H9 (cell line): Measurements from ENCODE around the gene IMP3. TPM values are rescaled to one million over a fixed set of nuclear protein-coding genes. Genes with fewer than 3 reads are reported as not detected.

Experiments
- DNase-seq: peaks from one replicate; pipeline ENCODE4 v3.0.0-alpha.2; 2017
- H2AFZ ChIP-seq: one replicate; pipeline ENCODE4 v1.6.1; 2013; ENCODE audit warnings: mild to moderate bottlenecking, low read length, control low read depth, moderate library complexity
- H2AK5ac ChIP-seq: 2 replicates; pipeline ENCODE4 v1.6.1; 2013; ENCODE audit warnings: low read length, control low read depth, mixed read lengths; ENCODE audit not compliant: insufficient read length
- H2BK120ac ChIP-seq: one replicate; pipeline ENCODE4 v1.6.1; 2013; ENCODE audit warnings: low read depth, mild to moderate bottlenecking, low read length, control low read depth, inconsistent platforms; ENCODE audit not compliant: poor library complexity, severe bottlenecking
- H2BK12ac ChIP-seq: 2 replicates; pipeline ENCODE4 v1.6.1; 2013; ENCODE audit warnings: low read length, control low read depth, mixed read lengths, low read depth; ENCODE audit not compliant: insufficient read length
- H2BK15ac ChIP-seq: 2 replicates; pipeline ENCODE4 v1.6.1; 2013; ENCODE audit warnings: low read depth, low read length, control low read depth
- H2BK20ac ChIP-seq: one replicate; pipeline ENCODE4 v1.6.1; 2013; ENCODE audit warnings: low read depth, mild to moderate bottlenecking, low read length, control low read depth, inconsistent platforms; ENCODE audit not compliant: poor library complexity, severe bottlenecking
- H2BK5ac ChIP-seq: 2 replicates; pipeline ENCODE4 v1.6.1; 2013; ENCODE audit warnings: low read length, control low read depth, mixed read lengths; ENCODE audit not compliant: insufficient read length
- H3K14ac ChIP-seq: 2 replicates; pipeline ENCODE4 v1.6.1; 2013; ENCODE audit warnings: low read length, control low read depth; ENCODE audit not compliant: insufficient read depth
- H3K18ac ChIP-seq: 2 replicates; pipeline ENCODE4 v1.6.1; 2013; ENCODE audit warnings: low read depth, mild to moderate bottlenecking, mixed read lengths, low read length, control low read depth; ENCODE audit not compliant: insufficient read length
- H3K23ac ChIP-seq: 2 replicates; pipeline ENCODE4 v1.6.1; 2013; ENCODE audit warnings: low read length, control low read depth, mixed read lengths, low read depth; ENCODE audit not compliant: insufficient read length
- H3K23me2 ChIP-seq: 2 replicates; pipeline ENCODE4 v1.6.1; 2013; ENCODE audit warnings: low read depth, mild to moderate bottlenecking, mixed read lengths, low read length, control low read depth; ENCODE audit not compliant: insufficient read length, poor library complexity, severe bottlenecking
- H3K27ac ChIP-seq: 2 replicates; pipeline ENCODE4 v1.5.1; 2013; ENCODE audit warnings: low read length, control low read depth, mixed read lengths, low read depth; ENCODE audit not compliant: insufficient read length
- H3K27me3 ChIP-seq: 2 replicates; pipeline ENCODE4 v1.6.1; 2013; ENCODE audit warnings: low read length, control low read depth, inconsistent platforms; ENCODE audit not compliant: insufficient read depth
- H3K4ac ChIP-seq: 2 replicates; pipeline ENCODE4 v1.6.1; 2013; ENCODE audit warnings: low read depth, mild to moderate bottlenecking, control low read depth, inconsistent platforms, low read length, moderate library complexity
- H3K4me1 ChIP-seq: 2 replicates; pipeline ENCODE4 v1.6.1; 2013; ENCODE audit warnings: low read length, control low read depth, inconsistent platforms; ENCODE audit not compliant: insufficient read depth
- H3K4me2 ChIP-seq: 2 replicates; pipeline ENCODE4 v1.6.1; 2013; ENCODE audit warnings: low read length, control low read depth, mixed read lengths; ENCODE audit not compliant: insufficient read length, insufficient read depth
- H3K56ac ChIP-seq: 2 replicates; pipeline ENCODE4 v1.6.1; 2013; ENCODE audit warnings: low read depth, mild to moderate bottlenecking, mixed read lengths, low read length, control low read depth; ENCODE audit not compliant: insufficient read length
- H3K79me1 ChIP-seq: 2 replicates; pipeline ENCODE4 v1.6.1; 2013; ENCODE audit warnings: low read depth, mild to moderate bottlenecking, moderate library complexity, low read length, control low read depth, inconsistent platforms; ENCODE audit not compliant: insufficient read depth, poor library complexity, severe bottlenecking
- H3K79me2 ChIP-seq: 2 replicates; pipeline ENCODE4 v1.6.1; 2013; ENCODE audit warnings: low read length, control low read depth, inconsistent platforms; ENCODE audit not compliant: insufficient read depth
- H3K9ac ChIP-seq: 2 replicates; pipeline ENCODE4 v1.6.1; 2013; ENCODE audit warnings: low read length, control low read depth, mixed read lengths; ENCODE audit not compliant: insufficient read length; ENCODE audit errors: extremely low read depth
- H3K9me3 ChIP-seq: one replicate; pipeline ENCODE4 v1.6.1; 2013; ENCODE audit warnings: low read depth, low read length, inconsistent platforms; ENCODE audit not compliant: control insufficient read depth
- H3T11ph ChIP-seq: one replicate; pipeline ENCODE4 v1.6.1; 2013; ENCODE audit warnings: mild to moderate bottlenecking, low read length, control low read depth, inconsistent platforms
- H4K20me1 ChIP-seq: one replicate; pipeline ENCODE4 v1.6.1; 2013; ENCODE audit not compliant: control insufficient read depth, insufficient read length, insufficient read depth
- H4K5ac ChIP-seq: 2 replicates; pipeline ENCODE4 v1.6.1; 2013; ENCODE audit warnings: low read depth, mild to moderate bottlenecking, mixed read lengths, low read length, control low read depth; ENCODE audit not compliant: insufficient read length
- H4K8ac ChIP-seq: replicated peaks from 2 replicates; pipeline ENCODE4 v1.6.1; 2013; ENCODE audit warnings: low read length, control low read depth, mixed read lengths, low read depth; ENCODE audit not compliant: insufficient read length
- H4K91ac ChIP-seq: 2 replicates; pipeline ENCODE4 v1.6.1; 2013; ENCODE audit warnings: low read depth, mild to moderate bottlenecking, moderate library complexity, mixed read lengths, low read length, control low read depth; ENCODE audit not compliant: insufficient read length
- H3K27ac Mint-ChIP-seq, 3 experiments: 2 replicates in 2 of 3; 3 replicates in 1 of 3; pipeline ENCODE4 v1.8.0; 2020 to 2021; ENCODE audit warnings: mixed read lengths in 3 of 3, mild to moderate bottlenecking in 1 of 3, moderate library complexity in 1 of 3
- H3K27me3 Mint-ChIP-seq: 2 replicates; pipeline ENCODE4 v1.8.0; 2021; ENCODE audit warnings: low read depth, mild to moderate bottlenecking, moderate library complexity, mixed read lengths
- H3K36me3 Mint-ChIP-seq, 3 experiments: 2 replicates in 2 of 3; 3 replicates in 1 of 3; pipeline ENCODE4 v1.8.0; 2020 to 2021; ENCODE audit warnings: low read depth in 3 of 3, mixed read lengths in 3 of 3; ENCODE audit not compliant: insufficient read depth in 1 of 3
- H3K4me1 Mint-ChIP-seq, 2 experiments: 2 replicates each; pipeline ENCODE4 v1.8.0; 2020; ENCODE audit warnings: mixed read lengths in 2 of 2
- H3K4me3 Mint-ChIP-seq, 2 experiments: 2 replicates in 1 of 2; 3 replicates in 1 of 2; pipeline ENCODE4 v1.8.0; 2020 to 2021; ENCODE audit warnings: mild to moderate bottlenecking in 2 of 2, mixed read lengths in 2 of 2, moderate library complexity in 1 of 2
- H3K9me3 Mint-ChIP-seq, 2 experiments: 2 replicates in 1 of 2; 3 replicates in 1 of 2; pipeline ENCODE4 v1.8.0; 2020; ENCODE audit warnings: mild to moderate bottlenecking in 2 of 2, mixed read lengths in 2 of 2, moderate library complexity in 1 of 2
- WGBS: extraction: QIAGEN DNeasy Blood & Tissue Kit; methylation state at CpG from one replicate; pipeline ENCODE4 v1.1.7; 2013; ENCODE audit warnings: missing lambda C conversion rate, low lambda C conversion rate, mixed read lengths; ENCODE audit not compliant: insufficient read length; ENCODE audit errors: extremely low coverage; 5-methylcytosine and 5-hydroxymethylcytosine counted together
- total RNA-seq: library from RNA; stranded (reverse); gene quantifications from 2 replicates; pipeline ENCODE4 v1.2.1, GENCODE V29; 2021
- TF ChIP-seq, protein P1 (sequence below): fragments of 200-600 bp; sonication (generic); conservative IDR thresholded peaks from 3 replicates; pipeline ENCODE4 v1.8.0; 2021; ENCODE audit warnings: antibody characterized with exemption, mild to moderate bottlenecking

Gene IMP3
- total RNA-seq, 1 experiment from 2014 or later: 97.9 TPM

DNA sequence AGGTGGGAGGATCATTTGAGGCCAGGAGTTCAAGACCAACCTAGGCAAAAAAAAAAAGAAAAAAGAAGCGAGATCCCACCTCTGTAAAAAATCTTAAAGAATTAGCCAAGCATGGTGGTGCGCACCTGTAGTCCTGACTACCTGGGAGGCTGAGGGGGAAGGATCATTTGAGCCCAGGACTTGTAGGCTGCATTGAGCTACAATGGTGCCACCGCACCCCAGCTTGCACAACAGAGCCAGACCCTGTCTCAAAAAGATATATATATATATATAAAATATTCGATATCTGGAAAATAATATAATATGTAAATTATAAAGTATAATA is 1.1 kb upstream of the IMP3 start:
- no peaks in the 10 kb centered on the region for H3K4me1 ChIP-seq
- H3K36me3 Mint-ChIP-seq: peaks cover 0 to 10% (median 3%) of the 10 kb centered on the region in 3 experiments; a peak in 3 of 7 replicates
- no peak overlapping the region for H2BK15ac ChIP-seq
- no peaks in the 10 kb centered on the region for H4K20me1 ChIP-seq
- H3K18ac ChIP-seq: no peak overlapping the region
- H2BK20ac ChIP-seq: no peak overlapping the region
- H3K4me3 Mint-ChIP-seq: peak overlapping the region; percentile 92 to 93
- H2AK5ac ChIP-seq: no peak overlapping the region
- no peak overlapping the region for H3K27ac ChIP-seq
- H2AFZ ChIP-seq: no peak overlapping the region
- H4K91ac ChIP-seq: no peak overlapping the region
- H3K56ac ChIP-seq: no peak overlapping the region
- H3K9me3 Mint-ChIP-seq: no peaks in the 10 kb centered on the region
- peaks cover 14% of the 10 kb centered on the region for H3K27me3 Mint-ChIP-seq
- peaks cover 20% of the 10 kb centered on the region; the same call in 1 of the 2 replicates for H3K79me2 ChIP-seq
- H3K4me2 ChIP-seq: peak overlapping the region; percentile 71
- peaks cover 9% of the 10 kb centered on the region for H3K79me1 ChIP-seq
- no CpG with 5 or more reads among the region's 4 CpGs for WGBS
- H3K23ac ChIP-seq: no peak overlapping the region
- peak overlapping the region in 2 of 3 experiments; percentile 83 to 92; a peak in 4 of 7 replicates for H3K27ac Mint-ChIP-seq
- TF ChIP-seq, protein P1, sequence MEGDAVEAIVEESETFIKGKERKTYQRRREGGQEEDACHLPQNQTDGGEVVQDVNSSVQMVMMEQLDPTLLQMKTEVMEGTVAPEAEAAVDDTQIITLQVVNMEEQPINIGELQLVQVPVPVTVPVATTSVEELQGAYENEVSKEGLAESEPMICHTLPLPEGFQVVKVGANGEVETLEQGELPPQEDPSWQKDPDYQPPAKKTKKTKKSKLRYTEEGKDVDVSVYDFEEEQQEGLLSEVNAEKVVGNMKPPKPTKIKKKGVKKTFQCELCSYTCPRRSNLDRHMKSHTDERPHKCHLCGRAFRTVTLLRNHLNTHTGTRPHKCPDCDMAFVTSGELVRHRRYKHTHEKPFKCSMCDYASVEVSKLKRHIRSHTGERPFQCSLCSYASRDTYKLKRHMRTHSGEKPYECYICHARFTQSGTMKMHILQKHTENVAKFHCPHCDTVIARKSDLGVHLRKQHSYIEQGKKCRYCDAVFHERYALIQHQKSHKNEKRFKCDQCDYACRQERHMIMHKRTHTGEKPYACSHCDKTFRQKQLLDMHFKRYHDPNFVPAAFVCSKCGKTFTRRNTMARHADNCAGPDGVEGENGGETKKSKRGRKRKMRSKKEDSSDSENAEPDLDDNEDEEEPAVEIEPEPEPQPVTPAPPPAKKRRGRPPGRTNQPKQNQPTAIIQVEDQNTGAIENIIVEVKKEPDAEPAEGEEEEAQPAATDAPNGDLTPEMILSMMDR: no peak
- peaks cover 23 to 32% of the 10 kb centered on the region in 2 experiments for H3K4me1 Mint-ChIP-seq
- H4K8ac ChIP-seq: no peak overlapping the region
- H3K23me2 ChIP-seq: peaks cover 15% of the 10 kb centered on the region
- H2BK5ac ChIP-seq: no peak overlapping the region
- no peak overlapping the region for H2BK120ac ChIP-seq
- H3K27me3 ChIP-seq: no peaks in the 10 kb centered on the region; the same call in 1 of the 2 replicates
- no peak overlapping the region for H3K14ac ChIP-seq
- no peaks in the 10 kb centered on the region for H3K9me3 ChIP-seq
- no peak for DNase-seq
- no peak overlapping the region for H3K4ac ChIP-seq
- H3T11ph ChIP-seq: no peak overlapping the region
- H2BK12ac ChIP-seq: no peak overlapping the region
- H3K9ac ChIP-seq: peak overlapping the region; percentile 73
- H4K5ac ChIP-seq: no peak overlapping the region
